ENCODE measurements around the gene NAA16.
"Not testable (repeated sequence)": the region's sequence is repeated elsewhere in the genome, so short reads cannot be mapped to it uniquely, and the experiment has no call there.

NAA16 gene

GRCh38 chr13:41310963-41311405, at the start of gene NAA16:
TSS of gene NAA16 (plus strand) at chr13:41311267. CDS start at chr13:41311529, 262 bp downstream.
- in situ Hi-C loops (cut with MboI; ENCODE audit: low sequenced_read_pairs): no loop called here

DNA sequence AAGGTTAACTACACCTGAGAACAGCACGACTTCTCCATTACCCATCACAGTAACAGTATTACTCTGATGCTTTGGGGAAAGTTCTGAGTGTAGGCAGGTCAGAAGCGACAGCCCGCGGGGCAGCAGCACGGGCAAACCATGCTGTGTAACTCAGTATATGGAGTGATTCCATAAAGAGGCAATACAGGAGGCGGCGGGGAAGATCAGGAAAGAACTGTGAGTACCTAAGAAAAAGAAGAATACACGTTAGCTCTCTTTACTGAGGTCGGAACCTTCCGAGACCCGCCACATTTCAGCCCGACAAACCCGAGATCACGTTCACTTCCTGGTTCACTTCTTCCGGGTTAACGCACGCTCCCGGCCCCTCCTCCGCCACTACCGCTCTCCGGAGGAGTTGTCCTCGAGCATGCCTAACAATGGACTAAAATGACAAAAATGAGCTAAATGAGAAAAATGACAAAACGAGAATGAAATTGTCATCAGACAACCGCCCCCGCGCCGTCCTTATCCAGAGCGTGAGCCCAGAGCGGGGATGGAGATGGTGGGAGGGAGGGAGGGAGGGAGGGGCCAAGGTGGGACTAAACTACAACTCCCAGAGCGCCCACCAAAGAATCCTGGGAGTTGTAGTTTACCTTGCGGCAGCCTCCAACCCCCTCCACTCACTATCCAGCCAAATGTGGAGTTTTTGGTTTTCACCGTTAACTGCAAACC, 47.7 kb upstream of the NAA16 start, which contains the start of gene MTRF1:
TSS of gene MTRF1 (minus strand) at position 316 of the 711 bp plus-strand sequence. CDS start 2,669 bp downstream, outside the sequence.
- in situ Hi-C loops (cut with MboI; ENCODE audit: low sequenced_read_pairs): no loop called here

GRCh38 chr13:41267106-41267505, 44.0 kb upstream of the NAA16 start:
- in situ Hi-C loops (cut with MboI; ENCODE audit: low sequenced_read_pairs): no loop called here

DNA sequence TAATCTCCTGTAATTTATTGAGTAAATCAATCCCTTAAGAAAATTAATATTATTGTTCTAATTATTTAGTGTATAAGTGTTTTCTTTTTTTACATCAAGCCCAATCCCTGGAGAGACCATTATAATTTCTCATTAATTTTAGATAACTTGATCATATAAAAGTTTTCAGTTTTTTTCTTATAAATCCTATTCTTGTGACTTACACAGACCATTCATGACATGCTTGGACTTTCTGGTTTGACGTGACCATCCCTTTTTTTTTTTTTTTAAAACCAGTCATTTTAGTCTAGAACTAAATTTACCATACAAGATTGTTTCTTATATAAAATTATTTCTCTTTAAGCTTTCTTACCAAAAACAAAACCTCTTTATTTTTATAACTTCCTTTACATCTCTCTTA, 42.3 kb upstream of the NAA16 start:
- in situ Hi-C loops (cut with MboI; ENCODE audit: low sequenced_read_pairs): no loop called here

DNA sequence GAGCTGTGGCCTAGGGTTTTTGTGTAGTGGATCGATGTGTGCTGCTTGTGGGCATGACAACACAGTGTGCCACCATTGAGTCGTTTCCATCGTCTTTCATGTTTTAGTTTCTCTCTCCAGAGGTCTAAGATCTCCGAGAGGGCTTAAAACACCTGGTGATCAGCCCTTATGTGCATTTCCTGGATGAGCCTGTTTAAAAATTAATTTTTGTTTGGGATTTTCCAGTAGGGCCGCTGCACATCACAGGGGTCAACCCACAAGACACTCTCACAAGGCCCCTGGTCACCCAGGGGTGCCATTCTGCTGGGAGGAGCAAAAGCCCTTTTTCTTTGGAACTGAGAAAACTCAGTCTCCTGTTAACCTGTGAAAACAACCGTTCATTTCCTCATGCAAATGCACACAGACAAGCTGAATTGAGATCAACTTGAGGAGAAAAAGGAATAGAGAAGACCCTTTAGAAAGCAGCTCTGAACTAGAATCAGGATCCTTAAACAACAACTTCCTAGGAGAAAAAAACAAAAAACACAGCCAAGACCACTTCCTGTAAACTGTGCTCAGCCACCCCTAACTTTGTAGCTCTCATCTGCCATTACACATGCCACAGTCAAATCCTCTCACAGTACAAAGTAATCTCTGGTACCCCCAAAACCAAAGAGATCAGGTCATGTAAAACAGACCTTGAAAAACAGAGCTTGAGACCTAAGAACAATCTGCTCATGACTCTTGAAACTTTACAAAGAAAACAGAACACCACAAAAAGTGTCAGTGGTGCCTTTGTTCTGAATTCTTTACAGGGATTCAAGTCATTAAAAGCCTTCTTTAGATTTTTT, 39.4 kb upstream of the NAA16 start:
- in situ Hi-C loops (cut with MboI; ENCODE audit: low sequenced_read_pairs): no loop called here

DNA sequence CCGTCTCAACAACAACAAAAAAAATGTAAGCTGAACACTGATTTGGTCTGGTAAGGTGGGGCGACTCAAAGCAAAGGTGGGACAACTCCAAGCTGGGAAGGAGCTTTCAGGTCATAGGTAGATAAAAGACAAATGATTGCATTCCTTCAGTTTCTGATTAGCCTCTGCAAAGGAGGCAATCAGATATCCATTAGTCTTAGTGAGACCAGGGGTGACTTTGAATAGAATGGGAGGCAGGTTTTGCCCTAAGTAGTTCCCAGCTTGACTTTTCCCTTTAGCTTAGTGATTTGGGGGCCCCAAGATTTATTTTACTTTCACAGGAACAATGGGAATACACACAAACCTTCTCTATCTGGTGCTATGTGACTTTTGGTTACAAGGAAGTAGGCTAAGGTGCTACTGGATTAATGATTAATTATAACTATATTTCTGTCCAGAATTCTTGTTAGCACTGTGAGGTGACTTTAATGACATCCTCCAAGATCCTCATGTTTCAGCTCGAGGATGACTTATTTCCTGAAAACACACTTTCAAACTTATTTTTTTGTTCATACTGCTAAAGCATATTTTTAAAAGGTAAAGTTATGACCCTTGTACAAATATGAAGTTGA, 37.1 kb upstream of the NAA16 start:
- in situ Hi-C loops (cut with MboI; ENCODE audit: low sequenced_read_pairs): no loop called here

DNA sequence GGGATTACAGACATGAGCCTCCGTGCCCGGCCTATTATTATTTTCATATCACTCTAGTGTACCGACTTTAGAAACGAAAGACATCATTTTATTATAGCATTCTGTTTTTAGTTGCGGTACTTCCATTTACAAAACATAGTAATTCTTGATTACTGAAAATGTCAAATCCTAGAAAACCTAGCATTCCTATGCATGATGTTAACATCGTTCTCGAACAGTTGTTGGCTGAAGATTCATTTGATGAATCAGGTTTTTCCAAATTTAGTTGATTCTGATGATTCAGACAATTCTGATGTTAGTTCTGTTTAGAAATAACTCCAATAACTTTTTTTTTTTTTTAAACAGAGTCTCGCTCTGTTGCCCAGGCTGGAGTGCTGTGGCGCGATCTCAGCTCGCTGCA, 36.2 kb upstream of the NAA16 start:
- in situ Hi-C loops (cut with MboI; ENCODE audit: low sequenced_read_pairs): no loop called here

- in situ Hi-C loops (cut with MboI; ENCODE audit: low sequenced_read_pairs): no loop called here
Measured at GRCh38 chr13:41276824-41277223, 34.2 kb upstream of the NAA16 start.

DNA sequence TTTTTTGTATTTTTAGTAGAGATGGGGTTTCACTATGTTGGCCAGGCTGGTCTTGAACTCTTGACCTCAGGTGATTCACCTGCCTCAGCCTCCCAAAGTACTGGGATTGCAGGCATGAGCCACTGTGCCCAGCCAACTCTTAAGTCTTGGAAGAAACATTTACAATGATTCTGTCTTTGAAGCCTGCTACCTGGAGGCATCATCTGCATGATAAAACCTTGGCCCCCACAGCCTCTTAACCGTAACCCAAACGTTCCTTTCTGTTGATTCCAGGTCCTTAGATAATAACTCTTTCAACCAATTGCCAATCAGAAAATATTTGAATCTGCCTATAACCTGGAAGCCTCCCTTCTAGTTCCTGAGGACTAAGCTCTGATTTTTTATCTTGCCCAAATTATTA, 31.9 kb upstream of the NAA16 start:
- in situ Hi-C loops (cut with MboI; ENCODE audit: low sequenced_read_pairs): not testable (repeated sequence)

DNA sequence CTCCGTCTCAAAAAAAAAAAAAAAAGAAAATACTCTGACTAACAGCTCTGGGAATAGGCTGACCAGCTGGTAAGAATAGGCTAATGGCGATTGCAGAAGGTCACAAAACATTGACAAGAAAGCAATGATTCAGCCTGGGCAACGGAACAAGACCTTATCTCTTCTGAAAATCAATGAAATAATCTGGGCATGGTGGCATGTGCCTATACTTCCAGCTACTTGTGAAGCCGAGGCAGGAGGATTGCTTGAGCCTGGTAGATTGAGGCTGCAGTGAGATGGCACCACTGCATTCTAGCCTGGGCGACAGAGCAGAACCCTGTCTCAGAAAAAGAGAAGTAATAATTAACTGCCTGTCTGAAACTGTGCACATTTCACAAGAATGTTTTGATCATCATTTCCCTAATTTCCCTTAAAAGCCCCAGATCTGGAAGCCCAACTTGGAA, 28.9 kb upstream of the NAA16 start:
- in situ Hi-C loops (cut with MboI; ENCODE audit: low sequenced_read_pairs): no loop called here

DNA sequence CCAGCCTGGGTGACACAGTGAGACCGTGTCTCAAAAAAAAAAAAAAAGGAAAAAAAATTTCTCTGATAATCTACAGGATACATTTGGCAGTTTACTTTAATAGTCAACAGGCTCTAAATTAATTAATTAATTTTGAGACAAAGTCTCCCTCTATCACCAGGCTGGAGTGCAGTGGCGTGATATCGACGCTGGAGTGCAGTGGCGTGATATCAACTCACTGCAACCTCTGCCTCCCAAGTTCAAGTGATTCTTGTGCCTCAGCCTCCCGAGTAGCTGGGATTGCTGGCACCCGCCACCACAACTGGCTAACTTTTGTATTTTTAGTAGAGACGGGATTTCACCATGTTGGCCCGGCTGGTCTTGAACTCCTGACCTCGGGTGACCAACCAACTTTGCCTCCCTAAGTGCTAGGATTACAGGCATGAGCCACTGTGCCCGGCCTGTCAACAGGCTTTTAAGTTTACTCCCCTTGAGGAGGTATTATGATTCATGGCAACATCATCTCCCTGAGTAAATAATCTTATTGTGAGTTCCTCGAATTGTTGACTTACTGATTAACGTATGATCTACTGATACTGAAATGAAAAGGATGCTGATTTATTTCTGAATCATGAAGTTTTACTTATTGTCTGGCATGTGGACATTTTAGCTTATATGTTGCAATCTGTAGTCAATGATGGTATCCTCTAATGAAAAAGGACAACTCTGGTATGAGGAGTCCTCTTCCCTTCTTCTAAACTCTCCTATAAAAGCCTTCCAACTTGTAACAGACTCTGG, 26.4 kb upstream of the NAA16 start:
- in situ Hi-C loops (cut with MboI; ENCODE audit: low sequenced_read_pairs): no loop called here

GRCh38 chr13:41286370-41286769, 24.7 kb upstream of the NAA16 start:
- in situ Hi-C loops (cut with MboI; ENCODE audit: low sequenced_read_pairs): no loop called here

DNA sequence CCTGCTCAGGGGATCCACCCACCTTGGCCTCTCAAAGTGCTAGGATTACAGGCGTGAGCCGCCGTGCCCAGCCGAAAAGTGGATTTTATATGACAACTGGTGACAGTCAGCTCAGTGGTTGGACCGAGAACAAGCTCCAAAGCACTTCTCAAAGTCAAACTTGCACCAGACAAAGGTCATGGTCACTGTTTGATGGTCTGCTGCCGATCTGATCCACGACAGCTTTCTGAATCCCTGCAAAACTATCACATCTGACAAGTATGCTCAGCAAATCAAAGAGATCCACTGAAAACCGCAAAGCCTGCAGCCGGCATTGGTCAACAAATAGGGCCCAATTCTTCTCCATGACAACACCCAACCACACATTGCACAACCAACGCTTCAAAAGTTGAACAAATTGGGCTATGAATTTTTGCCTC, 21.6 kb upstream of the NAA16 start:
- in situ Hi-C loops (cut with MboI; ENCODE audit: low sequenced_read_pairs): no loop called here

GRCh38 chr13:41291246-41291645, 19.8 kb upstream of the NAA16 start:
- in situ Hi-C loops (cut with MboI; ENCODE audit: low sequenced_read_pairs): no loop called here

DNA sequence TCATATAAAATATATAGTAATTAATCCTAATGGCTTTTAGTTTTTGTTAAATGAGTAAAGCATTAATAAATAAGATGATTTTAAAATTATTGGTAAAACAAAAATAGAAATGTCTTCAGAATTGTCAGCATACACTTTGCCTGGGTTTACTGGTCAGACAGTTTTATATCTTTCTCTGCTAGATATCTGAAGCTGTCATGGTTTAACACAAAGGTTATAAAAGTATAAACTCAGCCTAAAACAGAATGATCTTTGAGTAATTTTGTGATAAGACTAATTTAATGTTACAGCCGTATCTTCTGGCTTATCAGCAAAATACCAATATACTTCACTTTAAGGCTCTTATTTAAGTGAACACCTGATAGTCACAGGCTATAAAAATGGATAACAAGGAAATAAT, 17.8 kb upstream of the NAA16 start:
- in situ Hi-C loops (cut with MboI; ENCODE audit: low sequenced_read_pairs): no loop called here

DNA sequence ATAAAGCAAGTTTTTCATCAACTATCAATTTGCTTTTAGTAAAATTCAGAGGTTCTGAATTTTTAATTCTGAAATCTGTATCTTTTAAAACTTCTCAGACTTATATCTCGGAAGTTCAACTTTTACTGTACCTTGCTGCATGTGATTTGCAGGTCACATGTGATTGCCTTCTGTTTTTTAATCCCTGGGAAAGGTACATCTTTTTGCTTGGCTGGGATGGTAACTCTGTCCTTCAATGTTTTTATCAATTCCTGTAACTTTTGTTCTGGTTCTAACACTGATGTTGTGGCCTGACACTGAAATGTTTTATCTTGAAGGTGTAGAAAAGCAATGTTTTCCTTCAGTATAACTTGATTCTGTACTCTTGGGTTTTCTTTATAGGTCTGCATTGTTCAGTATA, 16.2 kb upstream of the NAA16 start:
- in situ Hi-C loops (cut with MboI; ENCODE audit: low sequenced_read_pairs): no loop called here

- in situ Hi-C loops (cut with MboI; ENCODE audit: low sequenced_read_pairs): no loop called here
Measured at GRCh38 chr13:41295973-41296372, 15.1 kb upstream of the NAA16 start.

DNA sequence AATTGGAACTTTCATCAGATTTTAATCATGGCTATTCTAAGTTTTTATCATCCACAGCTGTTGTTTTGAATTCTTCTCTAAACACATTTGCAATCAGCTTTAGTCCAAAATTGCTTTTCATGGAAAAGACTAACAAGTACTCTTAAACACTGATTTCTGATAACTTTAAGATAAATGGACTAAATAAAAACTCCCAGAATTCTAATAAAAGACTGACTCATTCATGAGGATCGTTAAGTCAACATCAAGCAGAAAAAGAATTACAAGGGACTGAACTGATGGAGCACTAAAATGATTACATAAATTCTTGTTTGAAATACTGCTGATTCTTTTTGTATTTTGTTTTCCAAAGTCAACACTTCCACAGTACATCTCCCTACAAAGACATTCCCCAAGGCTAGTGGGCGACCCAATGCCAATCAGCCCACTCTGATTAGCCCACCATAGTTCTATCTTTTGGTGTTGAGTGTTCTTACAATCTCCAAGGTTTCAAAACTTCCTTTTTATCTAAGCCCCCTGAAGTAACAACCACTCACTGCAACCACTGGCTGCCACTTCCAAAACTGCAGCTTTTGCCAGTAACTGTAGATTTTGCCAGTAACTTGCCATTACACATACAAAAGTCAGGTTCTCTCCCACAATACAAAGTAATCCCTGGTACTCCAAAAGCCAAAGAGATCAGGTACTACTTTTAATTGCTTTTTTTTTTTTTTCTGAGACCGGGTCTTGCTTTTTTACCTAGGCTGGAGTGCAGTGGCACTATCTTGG, 14.0 kb upstream of the NAA16 start:
- in situ Hi-C loops (cut with MboI; ENCODE audit: low sequenced_read_pairs): no loop called here

GRCh38 chr13:41299316-41300094, 11.6 kb upstream of the NAA16 start:
- in situ Hi-C loops (cut with MboI; ENCODE audit: low sequenced_read_pairs): no loop called here
